Measurements from ENCODE around the gene SKAP1.

The SKAP1 gene

GRCh38 chr17:48194097-48194550 lies 235.9 kb downstream of the SKAP1 start:
- Histone ChIP-seq H3K79me2 (ENCODE audit: low read length) (no peaks in the 10 kb centered on the region), H3K9ac (ENCODE audit: low read length) (no peak overlapping the region), H3K4me1 (ENCODE audit: low read length) (peaks cover 7% of the 10 kb centered on the region), H3K4me2 (ENCODE audit: low read length) (no peak overlapping the region), H3K9me3 (ENCODE audit: insufficient read depth, low read length) (no peaks in the 10 kb centered on the region), H3K27ac (ENCODE audit: low read length) (no peak overlapping the region), H3K4me3 (ENCODE audit: low read length) (no peak overlapping the region), H2AFZ (ENCODE audit: low read depth, low read length) (no peak overlapping the region), H3K27me3 (ENCODE audit: low read depth, low read length) (0 out of 2 replicates have a peak, but pooled peaks cover 5% of the 10 kb centered on the region), H3K36me3 (replicated peaks; ENCODE audit: low read depth, low read length) (no peaks in the 10 kb centered on the region), H4K20me1 (ENCODE audit: insufficient read depth, low read length) (no peaks in the 10 kb centered on the region)
- TF ChIP-seq CTCF (IDR thresholded peaks at IDR 0.05; ENCODE audit: low read depth, low read length), result no peak
- no peak for TF ChIP-seq EZH2phosphoT487 (IDR thresholded peaks at IDR 0.05; ENCODE audit: low read depth)

- Histone ChIP-seq H3K9me3 (ENCODE audit: insufficient read depth, low read length) (no peaks in the 10 kb centered on the region), H3K36me3 (replicated peaks; ENCODE audit: low read depth, low read length) (no peaks in the 10 kb centered on the region), H3K27me3 (ENCODE audit: low read depth, low read length) (0 out of 2 replicates have a peak, but pooled peaks cover 5% of the 10 kb centered on the region), H3K4me2 (ENCODE audit: low read length) (no peak overlapping the region), H4K20me1 (ENCODE audit: insufficient read depth, low read length) (no peaks in the 10 kb centered on the region), H3K4me3 (ENCODE audit: low read length) (no peak overlapping the region), H3K9ac (ENCODE audit: low read length) (no peak overlapping the region), H3K79me2 (ENCODE audit: low read length) (no peaks in the 10 kb centered on the region), H3K4me1 (ENCODE audit: low read length) (no peaks in the 10 kb centered on the region), H2AFZ (ENCODE audit: low read depth, low read length) (no peak overlapping the region), H3K27ac (ENCODE audit: low read length) (no peak overlapping the region)
- TF ChIP-seq CTCF (IDR thresholded peaks at IDR 0.05; ENCODE audit: low read depth, low read length), result no peak
Observed at GRCh38 chr17:48192321-48192731, 237.7 kb downstream of the SKAP1 start.

- TF ChIP-seq CTCF (IDR thresholded peaks at IDR 0.05; ENCODE audit: low read depth, low read length) (no peak), EZH2phosphoT487 (IDR thresholded peaks at IDR 0.05; ENCODE audit: low read depth) (no peak)
Observed at GRCh38 chr17:48191362-48191761, 238.7 kb downstream of the SKAP1 start.

GRCh38 chr17:48190871-48191270 lies 239.1 kb downstream of the SKAP1 start:
- no peak overlapping the region for H3K9ac ChIP-seq (ENCODE audit: low read length)
- H3K4me3 ChIP-seq (ENCODE audit: low read length), result no peak overlapping the region
- no peaks in the 10 kb centered on the region for H3K36me3 ChIP-seq (replicated peaks; ENCODE audit: low read depth, low read length)
- no peak overlapping the region for H2AFZ ChIP-seq (ENCODE audit: low read depth, low read length)
- H4K20me1 ChIP-seq (ENCODE audit: insufficient read depth, low read length), result no peaks in the 10 kb centered on the region
- no peaks in the 10 kb centered on the region for H3K79me2 ChIP-seq (ENCODE audit: low read length)
- TF ChIP-seq CTCF (IDR thresholded peaks at IDR 0.05; ENCODE audit: low read depth, low read length), result no peak
- no peak for TF ChIP-seq EZH2phosphoT487 (IDR thresholded peaks at IDR 0.05; ENCODE audit: low read depth)
- no peaks in the 10 kb centered on the region for H3K4me1 ChIP-seq (ENCODE audit: low read length)
- no peak overlapping the region for H3K4me2 ChIP-seq (ENCODE audit: low read length)
- no peak overlapping the region for H3K27ac ChIP-seq (ENCODE audit: low read length)
- 0 out of 2 replicates have a peak, but pooled peaks cover 5% of the 10 kb centered on the region for H3K27me3 ChIP-seq (ENCODE audit: low read depth, low read length)
- H3K9me3 ChIP-seq (ENCODE audit: insufficient read depth, low read length), result no peaks in the 10 kb centered on the region

More at GRCh38 chr17:48191362-48191761, 238.7 kb downstream of the SKAP1 start:
- Histone ChIP-seq H3K27me3 (ENCODE audit: low read depth, low read length) (0 out of 2 replicates have a peak, but pooled peaks cover 5% of the 10 kb centered on the region), H3K27ac (ENCODE audit: low read length) (no peak overlapping the region), H3K36me3 (replicated peaks; ENCODE audit: low read depth, low read length) (no peaks in the 10 kb centered on the region), H3K9ac (ENCODE audit: low read length) (no peak overlapping the region), H3K9me3 (ENCODE audit: insufficient read depth, low read length) (no peaks in the 10 kb centered on the region), H4K20me1 (ENCODE audit: insufficient read depth, low read length) (no peaks in the 10 kb centered on the region), H3K4me1 (ENCODE audit: low read length) (no peaks in the 10 kb centered on the region), H3K4me2 (ENCODE audit: low read length) (no peak overlapping the region), H2AFZ (ENCODE audit: low read depth, low read length) (no peak overlapping the region), H3K4me3 (ENCODE audit: low read length) (no peak overlapping the region), H3K79me2 (ENCODE audit: low read length) (no peaks in the 10 kb centered on the region)
